SK-N-SH (cell line): Measurements from ENCODE around the gene TSPO2.

Experiments
- EZH2phosphoT487 ChIP-seq: fragments of 200-600 bp; sonication (generic); IDR thresholded peaks from 2 replicates; pipeline ENCODE4 v1.6.1; 2017; ENCODE audit warnings: low read depth, mixed run types, mild to moderate bottlenecking, antibody characterized with exemption, moderate library complexity, borderline replicate concordance
- FOXJ3 ChIP-seq: sonication (generic); formaldehyde crosslinking; IDR thresholded peaks from 2 replicates; pipeline ENCODE4 v1.5.1; 2020; ENCODE audit warnings: mild to moderate bottlenecking, missing genetic modification reagents
- FOXM1 ChIP-seq: IDR thresholded peaks from 2 replicates; pipeline ENCODE4 v1.4.0; 2012; ENCODE audit warnings: low read depth, mild to moderate bottlenecking
- GATA2 ChIP-seq: sonication (generic); formaldehyde crosslinking; IDR thresholded peaks from 2 replicates; pipeline ENCODE4 v1.5.0; 2020; ENCODE audit warnings: mild to moderate bottlenecking, missing genetic modification reagents
- JUND ChIP-seq: IDR thresholded peaks from 2 replicates; pipeline ENCODE4 v1.4.0; 2012
- POLR2AphosphoS5 ChIP-seq: IDR thresholded peaks from 2 replicates; pipeline ENCODE4 v1.6.1; 2012; ENCODE audit warnings: low read depth, low read length
- RFX5 ChIP-seq: IDR thresholded peaks from 2 replicates; pipeline ENCODE4 v1.6.1; 2012; ENCODE audit warnings: mild to moderate bottlenecking, improper control_type of control experiment, low read length
- SIN3A ChIP-seq: IDR thresholded peaks from 2 replicates; pipeline ENCODE4 v1.6.1; 2012; ENCODE audit warnings: low read depth, mild to moderate bottlenecking, low read length, moderate library complexity, borderline replicate concordance
- SMC3 ChIP-seq: IDR thresholded peaks from 2 replicates; pipeline ENCODE4 v1.6.1; 2012; ENCODE audit warnings: low read depth, low read length, improper control_type of control experiment
- YY1 ChIP-seq: IDR thresholded peaks from 2 replicates; pipeline ENCODE4 v1.4.0; 2012; ENCODE audit warnings: low read depth, mild to moderate bottlenecking
- TF ChIP-seq, protein P1 (sequence below): fragments of 200-600 bp; sonication (generic); IDR thresholded peaks from 2 replicates; pipeline ENCODE4 v1.6.1; 2017; ENCODE audit warnings: antibody characterized with exemption, mild to moderate bottlenecking, moderate library complexity
- TF ChIP-seq, protein P2 (sequence below): IDR thresholded peaks from 2 replicates; pipeline ENCODE4 v1.4.0; 2012; ENCODE audit warnings: low read depth
- TF ChIP-seq, protein P3 (sequence below): fragments of 150-350 bp; IDR thresholded peaks from 2 replicates; pipeline ENCODE4 v1.6.1; 2016; ENCODE audit warnings: mild to moderate bottlenecking, low read depth, low read length

DNA sequence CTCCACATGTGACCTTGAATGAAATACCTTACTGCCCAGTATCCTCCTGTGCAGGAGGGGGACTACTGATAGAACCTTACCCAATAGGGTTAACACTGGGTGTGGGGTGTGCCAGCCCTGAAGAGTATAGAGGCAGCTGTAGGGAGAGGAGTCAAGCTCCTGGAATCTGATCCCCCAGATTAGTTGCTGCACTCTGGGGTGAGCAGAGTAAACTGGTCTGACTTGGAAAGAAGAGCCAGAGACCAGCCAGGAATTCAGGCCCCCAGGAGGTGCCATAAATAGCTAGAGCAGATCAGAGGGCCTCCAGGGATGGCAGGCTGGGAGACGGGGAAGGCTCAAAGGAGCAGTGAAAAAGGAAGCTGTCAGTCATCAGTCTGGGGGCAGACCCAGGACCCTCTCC lies 7.3 kb downstream of the TSPO2 start:
- TF ChIP-seq, protein P1, sequence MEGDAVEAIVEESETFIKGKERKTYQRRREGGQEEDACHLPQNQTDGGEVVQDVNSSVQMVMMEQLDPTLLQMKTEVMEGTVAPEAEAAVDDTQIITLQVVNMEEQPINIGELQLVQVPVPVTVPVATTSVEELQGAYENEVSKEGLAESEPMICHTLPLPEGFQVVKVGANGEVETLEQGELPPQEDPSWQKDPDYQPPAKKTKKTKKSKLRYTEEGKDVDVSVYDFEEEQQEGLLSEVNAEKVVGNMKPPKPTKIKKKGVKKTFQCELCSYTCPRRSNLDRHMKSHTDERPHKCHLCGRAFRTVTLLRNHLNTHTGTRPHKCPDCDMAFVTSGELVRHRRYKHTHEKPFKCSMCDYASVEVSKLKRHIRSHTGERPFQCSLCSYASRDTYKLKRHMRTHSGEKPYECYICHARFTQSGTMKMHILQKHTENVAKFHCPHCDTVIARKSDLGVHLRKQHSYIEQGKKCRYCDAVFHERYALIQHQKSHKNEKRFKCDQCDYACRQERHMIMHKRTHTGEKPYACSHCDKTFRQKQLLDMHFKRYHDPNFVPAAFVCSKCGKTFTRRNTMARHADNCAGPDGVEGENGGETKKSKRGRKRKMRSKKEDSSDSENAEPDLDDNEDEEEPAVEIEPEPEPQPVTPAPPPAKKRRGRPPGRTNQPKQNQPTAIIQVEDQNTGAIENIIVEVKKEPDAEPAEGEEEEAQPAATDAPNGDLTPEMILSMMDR, result no peak
- TF ChIP-seq GATA2 (CRISPR knock-in tag) (no peak), SIN3A (no peak), POLR2AphosphoS5 (no peak), JUND (no peak), SMC3 (no peak), YY1 (no peak), RFX5 (no peak), EZH2phosphoT487 (no peak), FOXJ3 (CRISPR knock-in tag) (no peak), FOXM1 (no peak)
- TF ChIP-seq, protein P2, sequence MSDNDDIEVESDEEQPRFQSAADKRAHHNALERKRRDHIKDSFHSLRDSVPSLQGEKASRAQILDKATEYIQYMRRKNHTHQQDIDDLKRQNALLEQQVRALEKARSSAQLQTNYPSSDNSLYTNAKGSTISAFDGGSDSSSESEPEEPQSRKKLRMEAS, result no peak
- TF ChIP-seq, protein P3, sequence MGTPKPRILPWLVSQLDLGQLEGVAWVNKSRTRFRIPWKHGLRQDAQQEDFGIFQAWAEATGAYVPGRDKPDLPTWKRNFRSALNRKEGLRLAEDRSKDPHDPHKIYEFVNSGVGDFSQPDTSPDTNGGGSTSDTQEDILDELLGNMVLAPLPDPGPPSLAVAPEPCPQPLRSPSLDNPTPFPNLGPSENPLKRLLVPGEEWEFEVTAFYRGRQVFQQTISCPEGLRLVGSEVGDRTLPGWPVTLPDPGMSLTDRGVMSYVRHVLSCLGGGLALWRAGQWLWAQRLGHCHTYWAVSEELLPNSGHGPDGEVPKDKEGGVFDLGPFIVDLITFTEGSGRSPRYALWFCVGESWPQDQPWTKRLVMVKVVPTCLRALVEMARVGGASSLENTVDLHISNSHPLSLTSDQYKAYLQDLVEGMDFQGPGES, result no peak
